ENCODE data around the gene TSPAN3. TPM values are rescaled to one million over a fixed set of nuclear protein-coding genes. Genes with fewer than 3 reads are reported as not detected.

TSPAN3 gene
- total RNA-seq, 4 donors from 2014 or later = 229 to 361 (median 341) TPM

DNA sequence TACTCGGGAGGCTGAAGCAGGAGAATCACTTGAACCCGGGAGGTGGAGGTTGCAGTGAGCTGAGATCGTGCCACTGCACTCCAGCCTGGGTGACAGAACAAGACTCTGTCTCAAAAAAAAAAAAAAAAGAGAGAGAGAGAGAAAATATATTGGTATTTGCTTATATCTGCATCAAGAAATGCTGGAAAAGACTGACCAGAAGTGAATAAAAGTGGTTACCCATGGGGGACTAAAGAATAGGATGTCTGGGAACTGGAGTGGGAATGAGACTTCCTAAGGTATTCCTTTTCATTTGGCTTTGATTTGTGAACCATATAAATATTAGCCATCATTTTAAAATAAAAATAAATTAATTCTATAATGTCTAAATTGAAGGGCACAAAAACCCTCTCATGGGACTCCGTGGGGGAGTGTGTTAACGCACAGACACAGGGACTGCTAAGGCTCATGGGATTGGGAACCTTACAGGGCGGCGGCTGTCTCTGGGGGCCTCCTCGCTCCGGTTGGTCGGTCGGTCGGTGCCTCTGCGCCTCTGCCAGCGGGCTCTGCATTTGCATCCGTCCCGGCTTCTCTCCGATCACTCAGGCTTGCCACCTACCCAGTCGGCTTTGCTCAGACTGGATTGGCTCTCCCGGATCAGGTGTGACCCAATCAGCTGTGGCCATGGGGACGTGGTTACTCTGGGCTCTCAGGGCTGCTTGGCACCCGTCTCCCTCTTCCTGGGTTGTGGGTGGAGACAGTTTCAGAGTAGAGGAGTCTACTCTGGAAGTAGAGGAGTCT lies 12.7 kb upstream of the TSPAN3 start:
- Histone ChIP-seq H3K4me3 (peak overlapping the region; percentile 21 to 51 (median 32)), H3K27me3 (no peaks in the 10 kb centered on the region), H3K9me3 (no peaks in the 10 kb centered on the region), H3K27ac (peak overlapping the region in 3 of 4 donors; percentile 6 to 67 (median 29)), H3K4me1 (peaks cover 10 to 11% of the 10 kb centered on the region in 2 donors), H3K36me3 (no peaks in the 10 kb centered on the region)
- in situ Hi-C loops (cut with MboI; ENCODE audit: low sequenced_read_pairs in 4 of 4) = no loop called here
- intact Hi-C loops (cut with DNase I; ENCODE audit: low total_unique reads) = loop anchor here (2.0 kb wide), 1 partner anchor 59 kb away; no protein-coding TSS in a partner anchor
- no peak for TF ChIP-seq POLR2A (IDR thresholded peaks at IDR 0.05)
- TF ChIP-seq, protein P1, sequence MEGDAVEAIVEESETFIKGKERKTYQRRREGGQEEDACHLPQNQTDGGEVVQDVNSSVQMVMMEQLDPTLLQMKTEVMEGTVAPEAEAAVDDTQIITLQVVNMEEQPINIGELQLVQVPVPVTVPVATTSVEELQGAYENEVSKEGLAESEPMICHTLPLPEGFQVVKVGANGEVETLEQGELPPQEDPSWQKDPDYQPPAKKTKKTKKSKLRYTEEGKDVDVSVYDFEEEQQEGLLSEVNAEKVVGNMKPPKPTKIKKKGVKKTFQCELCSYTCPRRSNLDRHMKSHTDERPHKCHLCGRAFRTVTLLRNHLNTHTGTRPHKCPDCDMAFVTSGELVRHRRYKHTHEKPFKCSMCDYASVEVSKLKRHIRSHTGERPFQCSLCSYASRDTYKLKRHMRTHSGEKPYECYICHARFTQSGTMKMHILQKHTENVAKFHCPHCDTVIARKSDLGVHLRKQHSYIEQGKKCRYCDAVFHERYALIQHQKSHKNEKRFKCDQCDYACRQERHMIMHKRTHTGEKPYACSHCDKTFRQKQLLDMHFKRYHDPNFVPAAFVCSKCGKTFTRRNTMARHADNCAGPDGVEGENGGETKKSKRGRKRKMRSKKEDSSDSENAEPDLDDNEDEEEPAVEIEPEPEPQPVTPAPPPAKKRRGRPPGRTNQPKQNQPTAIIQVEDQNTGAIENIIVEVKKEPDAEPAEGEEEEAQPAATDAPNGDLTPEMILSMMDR (IDR thresholded peaks at IDR 0.05 in 4 of 5, conservative IDR thresholded peaks at IDR 0.05 in 1 of 5) = no peak
- DNase-seq = peak in 1 of 2 donors; percentile 87
- peak; percentile 68 to 89 for ATAC-seq

DNA sequence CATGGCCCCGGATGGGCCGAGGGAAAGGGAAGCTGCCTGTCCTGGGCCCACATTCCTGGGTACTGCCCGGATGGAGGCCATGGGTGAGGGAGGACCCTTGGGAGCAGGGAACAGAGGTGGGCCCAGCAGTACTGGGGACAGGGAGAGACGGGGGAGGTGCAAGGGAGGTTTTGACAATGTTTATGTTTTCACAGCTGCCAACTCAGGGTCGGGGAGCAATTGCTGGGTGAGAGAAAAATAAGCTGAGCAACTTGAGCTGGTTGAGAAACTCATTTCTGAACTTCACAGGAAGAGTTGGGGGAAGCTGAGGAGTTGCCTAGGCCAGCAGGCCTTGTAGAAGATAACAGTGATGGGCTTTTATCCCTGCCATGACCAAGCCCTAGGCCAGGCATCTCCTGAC lies 11.1 kb upstream of the TSPAN3 start:
- DNase-seq = no peak
- Histone ChIP-seq H3K4me1 (peaks cover 10 to 11% of the 10 kb centered on the region in 2 donors), H3K27ac (no peak overlapping the region), H3K27me3 (no peaks in the 10 kb centered on the region), H3K4me3 (no peak overlapping the region), H3K36me3 (no peaks in the 10 kb centered on the region), H3K9me3 (no peaks in the 10 kb centered on the region)
- TF ChIP-seq, protein P1 (IDR thresholded peaks at IDR 0.05 in 4 of 5, conservative IDR thresholded peaks at IDR 0.05 in 1 of 5) = no peak
- TF ChIP-seq POLR2A (IDR thresholded peaks at IDR 0.05) = no peak
- ATAC-seq = no peak
- intact Hi-C loops (cut with DNase I; ENCODE audit: low total_unique reads) = no loop called here
- in situ Hi-C loops (cut with MboI; ENCODE audit: low sequenced_read_pairs in 4 of 4) = no loop called here

DNA sequence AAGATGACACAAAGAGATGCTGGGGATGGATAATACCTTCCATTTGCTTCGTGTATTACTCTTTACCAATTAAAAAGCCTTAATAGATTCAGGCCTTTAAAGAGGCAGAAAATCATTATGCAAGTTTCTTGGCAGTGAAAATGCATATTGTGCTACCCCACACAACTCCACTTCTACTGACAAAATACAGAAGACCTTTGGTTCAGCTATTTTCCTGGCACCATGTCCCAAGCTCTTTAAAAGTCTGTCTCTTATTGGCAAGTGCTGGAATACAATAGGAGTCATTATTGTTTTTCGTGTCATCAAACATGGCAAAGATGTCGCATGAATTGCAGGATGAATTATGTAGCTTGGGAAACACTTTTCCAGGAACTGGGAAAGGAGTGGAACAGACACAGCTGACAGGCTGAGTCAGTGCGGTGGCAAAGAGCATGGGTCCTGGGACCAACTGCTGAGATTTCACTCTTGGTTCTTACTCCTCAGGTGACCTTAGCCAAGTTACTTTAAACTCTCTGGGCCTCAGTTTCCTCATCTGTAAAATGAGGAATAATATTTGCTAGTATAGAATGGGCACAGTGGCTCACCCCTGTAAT lies 5.5 kb upstream of the TSPAN3 start:
- intact Hi-C loops (cut with DNase I; ENCODE audit: low total_unique reads) = no loop called here
- no peak overlapping the region for H3K27ac ChIP-seq
- TF ChIP-seq POLR2A (IDR thresholded peaks at IDR 0.05) = no peak
- TF ChIP-seq, protein P1 (IDR thresholded peaks at IDR 0.05 in 4 of 5, conservative IDR thresholded peaks at IDR 0.05 in 1 of 5) = no peak
- H3K4me1 ChIP-seq = peaks cover 0 to 3% of the 10 kb centered on the region in 2 donors
- H3K9me3 ChIP-seq = no peaks in the 10 kb centered on the region
- H3K27me3 ChIP-seq = no peaks in the 10 kb centered on the region
- DNase-seq (no peak), ATAC-seq (no peak)
- H3K36me3 ChIP-seq = no peaks in the 10 kb centered on the region
- in situ Hi-C loops (cut with MboI; ENCODE audit: low sequenced_read_pairs in 4 of 4) = no loop called here
- no peak overlapping the region for H3K4me3 ChIP-seq

DNA sequence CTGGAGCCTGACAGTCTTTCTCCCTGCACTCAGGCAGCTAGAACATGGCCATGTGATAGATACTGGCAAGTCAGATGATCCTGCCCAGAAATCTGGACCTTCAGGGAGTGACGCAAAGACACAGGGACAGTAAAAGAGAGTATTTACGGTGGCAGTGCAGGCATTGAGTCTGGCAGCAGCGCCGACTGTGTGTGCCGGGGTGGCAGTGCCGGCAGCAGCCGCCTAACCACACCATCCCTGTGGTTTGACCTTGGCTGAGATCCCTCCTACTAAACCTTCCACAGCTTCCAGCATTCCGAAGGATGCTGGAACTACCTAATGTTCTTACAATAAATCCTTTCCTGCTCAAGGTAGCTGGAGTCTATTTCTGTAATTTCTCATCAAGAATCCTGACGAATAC lies 4.6 kb upstream of the TSPAN3 start:
- Histone ChIP-seq H3K36me3 (no peaks in the 10 kb centered on the region), H3K4me3 (no peak overlapping the region), H3K27me3 (no peaks in the 10 kb centered on the region), H3K4me1 (peaks cover 0 to 6% of the 10 kb centered on the region in 2 donors), H3K27ac (peak overlapping the region in 1 of 4 donors; percentile 13), H3K9me3 (no peaks in the 10 kb centered on the region)
- intact Hi-C loops (cut with DNase I; ENCODE audit: low total_unique reads) (no loop called here), in situ Hi-C loops (cut with MboI; ENCODE audit: low sequenced_read_pairs in 4 of 4) (no loop called here)
- no peak for TF ChIP-seq POLR2A (IDR thresholded peaks at IDR 0.05)
- TF ChIP-seq, protein P1 (IDR thresholded peaks at IDR 0.05 in 4 of 5, conservative IDR thresholded peaks at IDR 0.05 in 1 of 5) = no peak
- peak in 1 of 2 donors; percentile 15 for ATAC-seq
- DNase-seq = peak in 1 of 2 donors; percentile 38

Measured in gastrocnemius medialis (tissue), 4 donors.